ENCODE results near the gene ZNHIT2. TPM values are rescaled to one million over a fixed set of nuclear protein-coding genes. Genes with fewer than 3 reads are reported as not detected.

Gene ZNHIT2
- total and polyA plus RNA-seq, 2 of the 13 experiments (the other 11 are each of a cell fraction or from before 2014, with no cell fraction given): 1.1 to 6.5 TPM

DNA sequence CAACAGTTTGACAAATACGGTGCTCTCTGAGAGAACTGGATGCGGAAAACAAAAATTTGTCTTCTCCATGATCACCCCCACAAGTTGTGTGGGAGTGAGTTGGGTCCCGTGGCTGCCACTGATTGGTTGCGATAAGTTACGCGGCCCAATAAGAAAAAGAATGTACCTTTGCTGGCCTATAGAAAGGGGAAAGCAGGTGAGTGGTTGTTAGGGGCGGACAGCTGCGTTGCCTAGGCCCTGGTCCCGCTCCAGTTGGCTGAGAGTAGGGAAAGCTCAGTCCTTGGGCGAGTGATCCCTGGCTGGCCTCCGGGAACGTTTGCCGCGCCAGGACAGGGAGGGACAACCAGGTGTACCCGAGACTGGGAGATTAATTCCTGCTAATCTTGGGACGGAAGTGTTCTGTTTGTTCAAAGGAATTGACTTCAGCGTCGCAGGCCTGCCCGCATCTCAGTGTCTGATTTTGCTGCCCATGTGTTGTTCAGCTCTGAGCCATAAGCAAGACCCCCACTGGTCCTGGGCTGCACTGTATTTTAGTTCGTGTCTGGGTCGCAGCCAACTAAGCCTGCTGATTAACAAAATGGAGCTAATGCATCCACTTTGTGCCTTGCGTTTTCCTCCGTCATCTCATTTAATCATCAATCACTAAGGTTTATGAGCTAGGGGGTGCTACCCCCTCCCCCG is 17.6 kb upstream of the ZNHIT2 start (continued):
- peak; percentile 17; the same call in 1 of the 2 replicates for TF ChIP-seq KAT8 (CRISPR knock-in tag; IDR thresholded peaks at IDR 0.05)
- no peak for TF ChIP-seq ZNF747 (CRISPR knock-in tag; IDR thresholded peaks at IDR 0.05; ENCODE audit: borderline replicate concordance)
- no peak for TF ChIP-seq ZNF597 (CRISPR knock-in tag; IDR thresholded peaks at IDR 0.05)
- TF ChIP-seq HOXA9 (CRISPR knock-in tag; IDR thresholded peaks at IDR 0.05; ENCODE audit: borderline replicate concordance): no peak
- no peak for TF ChIP-seq MTA1 (CRISPR knock-in tag; IDR thresholded peaks at IDR 0.05; ENCODE audit: borderline replicate concordance)
- no peak; the same call in 1 of the 2 replicates for TF ChIP-seq MTF1 (CRISPR knock-in tag; IDR thresholded peaks at IDR 0.05)
- TF ChIP-seq ZBTB20 (CRISPR knock-in tag; IDR thresholded peaks at IDR 0.05; ENCODE audit: borderline replicate concordance, low read depth): no peak
- TF ChIP-seq, protein P1, sequence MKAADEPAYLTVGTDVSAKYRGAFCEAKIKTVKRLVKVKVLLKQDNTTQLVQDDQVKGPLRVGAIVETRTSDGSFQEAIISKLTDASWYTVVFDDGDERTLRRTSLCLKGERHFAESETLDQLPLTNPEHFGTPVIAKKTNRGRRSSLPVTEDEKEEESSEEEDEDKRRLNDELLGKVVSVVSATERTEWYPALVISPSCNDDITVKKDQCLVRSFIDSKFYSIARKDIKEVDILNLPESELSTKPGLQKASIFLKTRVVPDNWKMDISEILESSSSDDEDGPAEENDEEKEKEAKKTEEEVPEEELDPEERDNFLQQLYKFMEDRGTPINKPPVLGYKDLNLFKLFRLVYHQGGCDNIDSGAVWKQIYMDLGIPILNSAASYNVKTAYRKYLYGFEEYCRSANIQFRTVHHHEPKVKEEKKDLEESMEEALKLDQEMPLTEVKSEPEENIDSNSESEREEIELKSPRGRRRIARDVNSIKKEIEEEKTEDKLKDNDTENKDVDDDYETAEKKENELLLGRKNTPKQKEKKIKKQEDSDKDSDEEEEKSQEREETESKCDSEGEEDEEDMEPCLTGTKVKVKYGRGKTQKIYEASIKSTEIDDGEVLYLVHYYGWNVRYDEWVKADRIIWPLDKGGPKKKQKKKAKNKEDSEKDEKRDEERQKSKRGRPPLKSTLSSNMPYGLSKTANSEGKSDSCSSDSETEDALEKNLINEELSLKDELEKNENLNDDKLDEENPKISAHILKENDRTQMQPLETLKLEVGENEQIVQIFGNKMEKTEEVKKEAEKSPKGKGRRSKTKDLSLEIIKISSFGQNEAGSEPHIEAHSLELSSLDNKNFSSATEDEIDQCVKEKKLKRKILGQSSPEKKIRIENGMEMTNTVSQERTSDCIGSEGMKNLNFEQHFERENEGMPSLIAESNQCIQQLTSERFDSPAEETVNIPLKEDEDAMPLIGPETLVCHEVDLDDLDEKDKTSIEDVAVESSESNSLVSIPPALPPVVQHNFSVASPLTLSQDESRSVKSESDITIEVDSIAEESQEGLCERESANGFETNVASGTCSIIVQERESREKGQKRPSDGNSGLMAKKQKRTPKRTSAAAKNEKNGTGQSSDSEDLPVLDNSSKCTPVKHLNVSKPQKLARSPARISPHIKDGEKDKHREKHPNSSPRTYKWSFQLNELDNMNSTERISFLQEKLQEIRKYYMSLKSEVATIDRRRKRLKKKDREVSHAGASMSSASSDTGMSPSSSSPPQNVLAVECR (CRISPR knock-in tag; IDR thresholded peaks at IDR 0.05; ENCODE audit: borderline replicate concordance): no peak
- TF ChIP-seq RNF2 (conservative IDR thresholded peaks at IDR 0.05; ENCODE audit: low read depth): no peak
- TF ChIP-seq REXO4 (CRISPR knock-in tag; IDR thresholded peaks at IDR 0.05; ENCODE audit: borderline replicate concordance): no peak
- TF ChIP-seq REST (IDR thresholded peaks at IDR 0.05; ENCODE audit: borderline replicate concordance in 1 of 2, low read depth in 1 of 2, low read length in 2 of 2): no peak; a peak in 1 of 4 replicates
- TF ChIP-seq ZNF569 (CRISPR knock-in tag; IDR thresholded peaks at IDR 0.05; ENCODE audit: borderline replicate concordance): no peak
- TF ChIP-seq, protein P2, sequence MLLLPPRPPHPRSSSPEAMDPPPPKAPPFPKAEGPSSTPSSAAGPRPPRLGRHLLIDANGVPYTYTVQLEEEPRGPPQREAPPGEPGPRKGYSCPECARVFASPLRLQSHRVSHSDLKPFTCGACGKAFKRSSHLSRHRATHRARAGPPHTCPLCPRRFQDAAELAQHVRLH (CRISPR knock-in tag; IDR thresholded peaks at IDR 0.05; ENCODE audit: borderline replicate concordance, low read depth): no peak
- TF ChIP-seq, protein P3, sequence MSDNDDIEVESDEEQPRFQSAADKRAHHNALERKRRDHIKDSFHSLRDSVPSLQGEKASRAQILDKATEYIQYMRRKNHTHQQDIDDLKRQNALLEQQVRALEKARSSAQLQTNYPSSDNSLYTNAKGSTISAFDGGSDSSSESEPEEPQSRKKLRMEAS (IDR thresholded peaks at IDR 0.05): peak; percentile 48; the same call in 1 of the 2 replicates
- TF ChIP-seq HOXA7 (CRISPR knock-in tag; IDR thresholded peaks at IDR 0.05): no peak
- no peak for TF ChIP-seq ZNF607 (CRISPR knock-in tag; IDR thresholded peaks at IDR 0.05; ENCODE audit: borderline replicate concordance)
- no peak for TF ChIP-seq IKZF1 (IDR thresholded peaks at IDR 0.05)
- TF ChIP-seq SOX13 (IDR thresholded peaks at IDR 0.05): no peak
- TF ChIP-seq SOX13 (CRISPR knock-in tag; conservative IDR thresholded peaks at IDR 0.05 in 1 of 2, IDR thresholded peaks at IDR 0.05 in 1 of 2): no peak
